Ishikawa (cell line): Measurements from ENCODE around the gene STRN4.

Experiments
- CEBPB ChIP-seq: IDR thresholded peaks from 2 replicates; pipeline ENCODE4 v1.6.1; 2012
- CREB1 ChIP-seq: IDR thresholded peaks from 2 replicates; pipeline ENCODE4 v1.6.1; 2012; ENCODE audit warnings: low read depth
- EGR1 ChIP-seq: IDR thresholded peaks from 2 replicates; pipeline ENCODE4 v1.6.1; 2012
- EP300 ChIP-seq: IDR thresholded peaks from 2 replicates; pipeline ENCODE4 v1.6.1; 2012; ENCODE audit warnings: borderline replicate concordance
- FOXM1 ChIP-seq: IDR thresholded peaks from 2 replicates; pipeline ENCODE4 v1.6.1; 2012; ENCODE audit warnings: low read depth, borderline replicate concordance
- NFIC ChIP-seq: IDR thresholded peaks from 2 replicates; pipeline ENCODE4 v1.6.1; 2012
- RAD21 ChIP-seq: IDR thresholded peaks from 2 replicates; pipeline ENCODE4 v1.6.1; 2012; ENCODE audit warnings: low read depth
- TAF1 ChIP-seq: IDR thresholded peaks from 2 replicates; pipeline ENCODE4 v1.6.1; 2012; ENCODE audit warnings: low read depth, mild to moderate bottlenecking
- TCF12 ChIP-seq: IDR thresholded peaks from 2 replicates; pipeline ENCODE4 v1.6.1; 2012; ENCODE audit warnings: low read depth
- TEAD4 ChIP-seq: IDR thresholded peaks from 2 replicates; pipeline ENCODE4 v1.6.1; 2012
- YY1 ChIP-seq: IDR thresholded peaks from 2 replicates; pipeline ENCODE4 v1.6.1; 2012; ENCODE audit warnings: low read depth
- ZBTB7A ChIP-seq: IDR thresholded peaks from 2 replicates; pipeline ENCODE4 v1.6.1; 2012; ENCODE audit warnings: low read depth
- TF ChIP-seq, protein P1 (sequence below): IDR thresholded peaks from 2 replicates; pipeline ENCODE4 v1.6.1; 2012
- TF ChIP-seq, protein P2 (sequence below): IDR thresholded peaks from 2 replicates; pipeline ENCODE4 v1.6.1; 2012
- TF ChIP-seq, protein P3 (sequence below): IDR thresholded peaks from 2 replicates; pipeline ENCODE4 v1.6.1; 2012; ENCODE audit warnings: low read depth, mild to moderate bottlenecking

STRN4 gene

DNA sequence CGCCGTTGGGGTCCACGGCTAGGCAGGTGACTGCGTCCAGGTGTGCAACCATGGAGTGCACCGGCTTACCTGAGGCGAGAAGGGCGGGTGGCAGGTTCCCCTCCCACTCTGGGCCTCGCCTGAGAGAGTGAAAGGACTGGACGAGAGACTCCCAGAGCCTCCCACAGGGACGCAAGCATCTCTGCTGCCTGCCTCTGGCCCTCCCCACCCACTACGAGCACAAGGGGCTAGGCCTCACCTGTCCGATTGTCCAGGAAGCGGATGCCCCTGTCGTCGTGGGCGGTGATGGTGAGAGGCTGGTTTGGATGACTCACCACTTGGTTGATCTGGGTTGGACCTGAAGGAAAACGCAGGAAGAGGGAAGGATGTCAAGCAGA, 24.3 kb downstream of the STRN4 start:
- TF ChIP-seq CEBPB (no peak), EP300 (no peak), TCF12 (no peak), RAD21 (no peak), ZBTB7A (no peak), TAF1 (no peak), YY1 (no peak), TEAD4 (no peak), FOXM1 (no peak), CREB1 (no peak), EGR1 (no peak), NFIC (no peak)
- TF ChIP-seq, protein P1, sequence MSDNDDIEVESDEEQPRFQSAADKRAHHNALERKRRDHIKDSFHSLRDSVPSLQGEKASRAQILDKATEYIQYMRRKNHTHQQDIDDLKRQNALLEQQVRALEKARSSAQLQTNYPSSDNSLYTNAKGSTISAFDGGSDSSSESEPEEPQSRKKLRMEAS: no peak
- TF ChIP-seq, protein P2, sequence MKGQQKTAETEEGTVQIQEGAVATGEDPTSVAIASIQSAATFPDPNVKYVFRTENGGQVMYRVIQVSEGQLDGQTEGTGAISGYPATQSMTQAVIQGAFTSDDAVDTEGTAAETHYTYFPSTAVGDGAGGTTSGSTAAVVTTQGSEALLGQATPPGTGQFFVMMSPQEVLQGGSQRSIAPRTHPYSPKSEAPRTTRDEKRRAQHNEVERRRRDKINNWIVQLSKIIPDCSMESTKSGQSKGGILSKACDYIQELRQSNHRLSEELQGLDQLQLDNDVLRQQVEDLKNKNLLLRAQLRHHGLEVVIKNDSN: no peak
- TF ChIP-seq, protein P3, sequence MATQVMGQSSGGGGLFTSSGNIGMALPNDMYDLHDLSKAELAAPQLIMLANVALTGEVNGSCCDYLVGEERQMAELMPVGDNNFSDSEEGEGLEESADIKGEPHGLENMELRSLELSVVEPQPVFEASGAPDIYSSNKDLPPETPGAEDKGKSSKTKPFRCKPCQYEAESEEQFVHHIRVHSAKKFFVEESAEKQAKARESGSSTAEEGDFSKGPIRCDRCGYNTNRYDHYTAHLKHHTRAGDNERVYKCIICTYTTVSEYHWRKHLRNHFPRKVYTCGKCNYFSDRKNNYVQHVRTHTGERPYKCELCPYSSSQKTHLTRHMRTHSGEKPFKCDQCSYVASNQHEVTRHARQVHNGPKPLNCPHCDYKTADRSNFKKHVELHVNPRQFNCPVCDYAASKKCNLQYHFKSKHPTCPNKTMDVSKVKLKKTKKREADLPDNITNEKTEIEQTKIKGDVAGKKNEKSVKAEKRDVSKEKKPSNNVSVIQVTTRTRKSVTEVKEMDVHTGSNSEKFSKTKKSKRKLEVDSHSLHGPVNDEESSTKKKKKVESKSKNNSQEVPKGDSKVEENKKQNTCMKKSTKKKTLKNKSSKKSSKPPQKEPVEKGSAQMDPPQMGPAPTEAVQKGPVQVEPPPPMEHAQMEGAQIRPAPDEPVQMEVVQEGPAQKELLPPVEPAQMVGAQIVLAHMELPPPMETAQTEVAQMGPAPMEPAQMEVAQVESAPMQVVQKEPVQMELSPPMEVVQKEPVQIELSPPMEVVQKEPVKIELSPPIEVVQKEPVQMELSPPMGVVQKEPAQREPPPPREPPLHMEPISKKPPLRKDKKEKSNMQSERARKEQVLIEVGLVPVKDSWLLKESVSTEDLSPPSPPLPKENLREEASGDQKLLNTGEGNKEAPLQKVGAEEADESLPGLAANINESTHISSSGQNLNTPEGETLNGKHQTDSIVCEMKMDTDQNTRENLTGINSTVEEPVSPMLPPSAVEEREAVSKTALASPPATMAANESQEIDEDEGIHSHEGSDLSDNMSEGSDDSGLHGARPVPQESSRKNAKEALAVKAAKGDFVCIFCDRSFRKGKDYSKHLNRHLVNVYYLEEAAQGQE: no peak

DNA sequence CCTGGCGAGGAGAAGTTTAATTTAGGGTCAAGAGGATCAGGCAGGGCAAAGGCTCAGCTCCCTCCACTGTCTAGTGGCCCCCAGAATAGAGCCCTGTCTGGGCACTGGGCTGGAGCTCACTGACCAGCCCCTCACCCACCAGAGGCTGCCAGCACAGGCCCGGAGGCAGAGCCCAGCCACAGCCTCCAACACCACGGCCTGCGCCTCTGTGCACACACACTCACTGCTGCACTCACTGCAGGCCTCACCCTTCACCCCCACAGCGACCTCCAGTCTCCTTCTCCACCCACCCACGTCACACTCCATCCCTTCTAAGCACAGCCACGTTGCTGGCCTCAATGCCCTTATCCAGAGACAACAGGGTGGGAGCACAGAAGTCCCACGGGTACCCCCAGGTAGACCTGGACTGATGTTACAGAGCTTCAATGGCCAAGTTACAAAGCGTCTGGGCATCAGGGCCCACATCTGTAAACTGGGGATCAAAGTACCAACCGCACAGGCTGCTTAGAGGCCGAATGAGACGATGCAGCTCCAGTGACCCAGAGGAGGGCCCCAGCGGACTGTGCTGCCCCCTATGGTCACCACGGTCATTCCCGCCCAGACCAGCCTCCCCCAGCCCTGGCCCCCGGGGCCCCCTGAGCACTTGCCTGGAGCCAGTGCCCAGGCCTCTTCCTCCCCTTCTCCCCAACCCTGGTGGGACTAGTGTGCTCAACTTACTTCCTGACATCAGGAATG, 24.8 kb downstream of the STRN4 start:
- TF ChIP-seq FOXM1: no peak
- no peak for TF ChIP-seq ZBTB7A
- TF ChIP-seq RAD21: no peak
- TF ChIP-seq TCF12: no peak
- TF ChIP-seq CEBPB: no peak

DNA sequence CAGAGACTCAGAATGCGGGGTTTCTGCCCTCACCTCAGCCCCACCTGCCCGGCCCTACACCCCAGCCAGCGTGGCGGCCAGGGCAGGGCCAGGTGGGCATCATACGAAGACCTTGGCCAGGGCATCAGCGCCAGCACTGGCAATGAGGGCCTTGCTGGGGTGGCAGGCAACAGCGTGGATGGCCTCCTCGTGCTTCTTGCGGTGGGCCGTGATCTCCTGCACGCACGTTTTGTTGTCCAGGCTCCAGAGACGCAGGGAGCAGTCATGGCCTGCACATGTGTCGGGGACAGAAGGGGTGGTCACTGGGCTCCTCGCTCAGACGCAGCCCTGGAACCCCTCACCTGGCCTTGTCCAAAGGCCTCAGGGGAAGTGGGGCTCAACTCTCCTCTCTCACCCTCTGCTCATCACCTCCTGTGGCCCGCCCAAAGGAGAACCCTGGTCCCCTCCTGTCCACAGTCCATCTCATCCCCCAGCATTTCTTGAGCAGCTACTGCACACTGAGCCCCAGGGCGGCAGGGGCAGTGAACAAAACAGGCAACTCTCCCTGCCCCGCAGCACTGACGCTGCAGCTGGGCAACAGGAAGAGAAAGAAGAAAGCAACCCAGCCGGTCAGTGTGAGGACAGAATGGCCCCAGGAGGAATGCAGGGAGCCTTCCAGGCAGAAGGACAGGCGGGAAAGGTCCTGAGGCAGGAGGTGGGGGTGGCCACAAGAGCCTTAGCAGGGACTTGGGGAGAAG, 25.6 kb downstream of the STRN4 start:
- no peak for TF ChIP-seq TEAD4
- no peak for TF ChIP-seq CEBPB
- TF ChIP-seq FOXM1: no peak

DNA sequence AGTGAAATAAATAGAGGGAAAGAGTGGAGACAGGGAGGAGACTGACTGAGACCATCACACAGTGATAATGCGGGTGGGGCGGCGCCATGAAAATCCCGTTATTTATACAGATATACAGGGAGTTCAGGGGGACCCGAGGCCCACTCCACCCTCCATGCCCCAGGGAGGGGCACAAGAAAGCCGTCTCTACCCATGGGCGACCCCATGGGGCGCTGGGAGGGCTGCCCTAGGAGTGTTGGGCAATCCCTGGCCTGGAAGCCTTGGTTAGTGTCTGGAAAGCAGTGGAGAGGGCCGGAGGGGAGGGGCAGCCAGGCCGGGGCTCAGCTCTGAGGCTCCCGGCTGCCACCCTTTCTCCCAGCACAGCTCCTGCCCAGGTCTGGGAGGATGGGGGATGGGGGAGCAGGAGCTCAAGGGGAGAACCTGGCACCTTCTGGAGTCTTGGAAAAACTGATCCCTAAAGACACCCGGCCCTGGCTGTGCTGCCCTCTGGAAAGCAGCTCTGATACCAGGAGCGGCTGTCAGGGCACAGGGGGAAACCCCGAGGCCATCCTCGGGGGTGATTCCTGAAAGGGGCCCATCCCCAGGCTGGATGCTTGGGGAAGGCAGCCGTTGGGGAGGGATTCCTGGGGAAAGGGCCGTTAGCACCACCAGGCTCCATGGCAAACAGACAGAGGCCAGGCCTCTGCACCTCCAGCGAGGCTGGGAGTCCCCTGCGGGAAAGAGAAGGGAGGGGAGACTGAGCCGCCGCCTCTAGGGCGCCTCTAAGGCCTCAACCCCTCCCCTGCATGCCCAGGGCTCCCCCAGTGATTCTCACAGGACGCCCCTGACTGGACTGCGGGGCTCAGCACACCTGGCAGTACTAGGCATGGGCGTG, 26.4 kb downstream of the STRN4 start:
- no peak for TF ChIP-seq YY1
- TF ChIP-seq EP300: no peak
- no peak for TF ChIP-seq ZBTB7A
- TF ChIP-seq, protein P2: no peak
- no peak for TF ChIP-seq NFIC
- no peak for TF ChIP-seq RAD21
- TF ChIP-seq, protein P1: no peak
- TF ChIP-seq CREB1: no peak
- TF ChIP-seq EGR1: no peak
- TF ChIP-seq TCF12: no peak
- no peak for TF ChIP-seq TEAD4
- no peak for TF ChIP-seq CEBPB
- TF ChIP-seq TAF1: no peak
- TF ChIP-seq, protein P3: no peak
- TF ChIP-seq FOXM1: no peak

DNA sequence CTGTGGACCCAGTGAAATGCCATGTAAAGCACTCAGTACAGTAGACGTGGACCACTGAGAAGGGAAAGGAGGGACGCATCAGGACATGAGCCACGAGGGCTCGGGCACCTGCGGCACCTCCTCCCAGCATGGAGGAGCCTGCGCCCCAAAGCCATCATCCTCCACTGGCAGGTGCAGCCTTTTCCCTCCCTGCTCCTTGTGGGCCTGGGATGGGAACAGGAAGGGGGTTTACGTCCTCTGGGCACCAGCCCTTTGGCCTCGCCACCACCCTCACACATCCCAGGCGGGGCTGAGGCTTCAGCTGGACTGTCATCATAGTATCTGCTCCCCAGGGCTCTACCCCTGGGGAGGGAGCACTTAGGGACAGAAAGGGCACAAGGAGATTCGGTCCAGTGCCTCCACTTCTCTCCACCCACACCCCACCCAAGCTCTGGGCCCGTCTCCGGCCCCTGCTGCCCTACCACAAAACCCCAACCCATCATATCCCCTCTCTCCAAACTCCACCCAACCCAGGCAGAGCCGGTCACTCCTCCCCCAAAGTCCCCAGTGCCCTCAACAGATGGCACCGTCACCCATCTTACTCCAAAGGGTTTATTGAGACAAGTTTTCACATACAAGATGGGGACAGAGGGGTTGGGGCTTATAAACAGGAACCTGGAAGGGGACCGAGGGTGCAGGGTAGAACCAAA, 27.2 kb downstream of the STRN4 start:
- TF ChIP-seq TAF1 (no peak), ZBTB7A (no peak), TEAD4 (no peak), FOXM1 (no peak), CREB1 (no peak), CEBPB (no peak), YY1 (no peak), NFIC (no peak), TCF12 (no peak), EP300 (no peak), EGR1 (no peak), RAD21 (no peak)
- TF ChIP-seq, protein P2: no peak
- TF ChIP-seq, protein P3: no peak
- TF ChIP-seq, protein P1: no peak
